ENCODE measurements around the gene ADAMTSL1.

- TF ChIP-seq POLR2A (IDR thresholded peaks at IDR 0.05; ENCODE audit: control extremely low read depth in 1 of 2, low read depth in 2 of 2, low read length in 2 of 2) (no peak), CTCF (IDR thresholded peaks at IDR 0.05; ENCODE audit: control extremely low read depth in 1 of 3, insufficient read depth in 1 of 3, low read depth in 1 of 3, low read length in 3 of 3) (no peak), MAX (IDR thresholded peaks at IDR 0.05) (no peak), EP300 (IDR thresholded peaks at IDR 0.05; ENCODE audit: borderline replicate concordance in 1 of 2, low read depth in 2 of 2, low read length in 2 of 2) (no peak), TAF1 (IDR thresholded peaks at IDR 0.05; ENCODE audit: low read depth, low read length) (no peak), POLR2AphosphoS5 (IDR thresholded peaks at IDR 0.05; ENCODE audit: low read depth, low read length) (no peak), TAF7 (optimal IDR thresholded peaks at IDR 0.05; ENCODE audit: borderline replicate concordance, low read depth, low read length) (no peak), NRF1 (IDR thresholded peaks at IDR 0.05; ENCODE audit: low read depth, low read length) (no peak)
Observed at GRCh38 chr9:18768951-18769622, 295.1 kb downstream of the ADAMTSL1 start.

All from H1 (cell line).